Activated T-helper 9 cell treated with anti-CD3 and anti-CD28 coated beads, Interleukin-2, amount 50 U/mL, for 16 hours (primary cell): ENCODE results near the gene CIAO3.
A peak's percentile ranks its signal among the peaks of the same experiment; 100 is the strongest.

Source experiments
- DNase-seq: peaks from one replicate; pipeline ENCODE4 v3.0.0-alpha.2; 2020; ENCODE audit warnings: low read depth

Gene CIAO3

DNA sequence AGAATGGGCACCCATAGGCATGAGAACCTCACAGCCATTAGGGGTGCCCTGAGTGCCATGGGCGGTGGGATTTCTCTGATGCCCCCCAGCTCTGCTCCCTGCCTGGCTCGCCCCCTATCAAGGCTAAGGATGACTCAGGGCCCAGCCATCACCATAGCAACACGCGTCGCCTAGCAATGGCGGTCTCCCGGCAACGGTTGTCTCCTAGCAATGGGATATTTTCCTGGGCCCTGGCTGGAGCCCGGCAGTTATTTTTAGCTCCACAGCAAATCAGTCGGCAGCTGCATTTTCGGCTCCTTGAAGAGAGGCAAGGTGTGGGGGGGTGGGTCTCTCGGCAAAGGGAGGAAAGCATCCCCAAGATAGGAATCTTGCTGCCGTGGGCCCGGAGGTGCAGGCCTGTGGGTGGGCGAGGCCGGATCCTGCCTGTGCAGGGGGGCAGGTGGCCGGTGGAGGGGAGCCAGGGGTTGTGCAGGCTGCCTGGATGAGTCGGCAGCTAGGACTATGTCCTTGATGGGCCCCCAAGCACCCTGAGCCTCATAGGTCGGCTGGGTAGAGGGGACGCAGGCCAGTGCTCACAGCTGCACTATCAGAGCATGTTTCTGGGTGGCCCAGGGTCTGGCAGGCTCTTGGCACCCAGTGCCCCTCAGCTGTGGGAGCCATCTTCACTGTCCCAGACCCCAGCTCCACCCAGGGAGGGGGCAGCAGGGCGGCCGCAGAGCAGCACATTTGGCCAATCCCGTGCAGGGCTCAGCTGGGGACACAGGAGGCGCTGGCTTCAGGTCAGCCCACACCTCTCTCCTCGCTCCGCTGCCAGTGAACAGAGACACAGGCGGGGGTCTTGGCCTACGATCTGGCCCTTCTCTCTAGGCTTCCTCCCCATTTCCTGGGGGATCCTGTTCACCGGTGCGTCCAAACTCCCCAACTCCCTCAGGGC is 31.0 kb downstream of the CIAO3 start:
- DNase-seq, result no peak

DNA sequence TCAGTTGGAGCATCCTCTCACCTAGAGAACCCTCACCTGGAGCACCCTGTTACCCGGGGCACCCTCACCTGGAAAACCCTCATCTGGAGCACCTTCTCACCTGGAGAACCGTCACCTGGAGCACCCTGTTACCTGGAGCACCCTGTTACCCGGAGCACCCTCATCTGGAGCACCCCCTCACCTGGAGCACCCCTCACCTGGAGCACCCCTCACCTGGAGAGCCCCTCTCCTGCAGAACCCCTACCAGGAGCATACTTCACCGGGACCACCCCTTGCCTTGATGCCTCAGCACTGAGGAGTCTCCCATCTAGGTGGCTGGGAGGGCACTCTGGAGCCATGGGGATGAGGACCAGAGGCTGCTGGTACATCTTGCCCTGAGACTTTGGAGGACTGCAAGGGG is 31.8 kb downstream of the CIAO3 start:
- DNase-seq, result no peak

DNA sequence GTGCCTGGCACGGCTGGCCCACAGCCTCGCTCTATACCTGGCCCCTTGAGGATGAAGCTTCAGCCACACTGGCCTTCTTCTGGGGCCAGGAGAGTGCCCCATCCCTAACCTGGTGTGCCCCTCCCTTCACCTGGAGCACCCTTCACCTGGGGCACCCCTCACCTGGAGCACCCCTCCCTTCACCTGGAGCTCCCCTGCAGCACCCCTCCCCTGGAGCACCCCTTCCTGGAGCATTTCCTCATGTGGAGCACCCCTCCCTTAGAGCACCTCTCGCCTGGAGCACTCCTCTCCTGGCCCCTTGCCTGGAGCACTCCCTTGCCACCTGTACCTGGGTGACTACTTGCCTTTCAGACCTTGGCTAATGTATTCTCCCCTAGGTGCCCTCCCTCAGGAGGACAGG is 32.8 kb downstream of the CIAO3 start:
- no peak for DNase-seq

DNA sequence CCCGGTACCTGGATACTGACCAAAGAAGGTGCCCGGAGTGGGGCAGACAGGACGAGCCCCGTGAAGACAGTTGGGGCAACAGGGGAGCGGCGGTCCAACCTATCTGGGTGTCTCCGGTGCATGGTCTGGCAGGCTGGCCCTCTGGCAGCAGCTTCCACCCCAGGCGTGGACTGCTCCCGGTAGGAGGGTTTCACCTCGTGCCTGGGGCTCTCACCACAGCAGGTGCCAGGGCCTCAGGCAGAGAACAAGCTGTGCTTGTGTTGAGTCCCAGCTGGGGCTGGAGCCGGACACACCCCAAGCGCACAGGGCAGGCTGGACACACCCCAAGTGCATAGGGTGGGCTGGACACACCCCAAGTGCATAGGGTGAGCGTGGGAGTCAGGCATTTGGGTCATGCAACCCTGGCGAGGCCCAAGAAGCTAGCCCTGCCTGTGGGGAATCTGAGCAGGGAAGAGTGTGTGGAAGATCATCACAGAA is 33.7 kb downstream of the CIAO3 start:
- no peak for DNase-seq

DNA sequence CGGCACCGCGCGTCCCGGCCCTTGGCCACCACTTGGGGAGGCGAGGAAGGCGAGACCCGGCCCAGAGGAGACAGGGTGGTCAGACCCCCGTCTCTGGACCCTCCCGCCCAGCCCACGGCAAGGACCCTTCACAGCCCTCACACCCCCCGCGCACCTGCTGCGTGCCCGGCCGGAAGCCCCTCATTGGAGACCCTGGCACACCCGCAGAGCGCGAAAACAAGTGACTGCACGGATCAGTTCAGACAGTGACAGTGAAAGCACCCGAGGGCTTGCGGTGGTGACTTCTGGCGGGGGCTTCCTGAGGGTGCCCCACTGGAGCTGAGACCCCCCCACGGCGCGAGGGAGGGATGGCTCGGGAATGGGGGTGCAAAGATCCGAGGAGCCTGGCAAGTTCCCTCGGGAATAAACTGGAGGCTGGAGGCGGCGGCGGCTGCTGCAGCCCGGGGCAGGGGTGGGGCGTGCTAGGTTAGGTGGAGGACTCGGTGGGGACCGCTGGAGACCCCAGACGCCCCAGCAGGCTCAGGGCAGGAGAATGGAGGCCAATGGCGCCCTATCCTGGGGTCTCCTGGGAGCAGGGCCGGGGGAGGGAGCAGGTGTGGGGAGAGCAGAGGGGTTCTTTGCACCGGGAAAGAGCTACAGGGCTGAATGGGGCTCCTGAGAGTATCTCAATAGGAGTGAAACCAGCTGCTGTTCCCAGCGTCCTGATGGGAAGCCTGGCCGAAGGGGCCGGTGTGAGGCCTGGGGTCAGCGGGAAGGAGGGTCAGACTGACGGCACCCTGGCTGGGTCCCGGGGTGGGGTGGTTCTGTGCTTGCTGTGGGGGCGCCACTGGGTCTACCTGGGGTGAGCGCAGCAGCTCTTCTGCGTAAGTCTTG is 34.4 kb downstream of the CIAO3 start:
- DNase-seq, result no peak

DNA sequence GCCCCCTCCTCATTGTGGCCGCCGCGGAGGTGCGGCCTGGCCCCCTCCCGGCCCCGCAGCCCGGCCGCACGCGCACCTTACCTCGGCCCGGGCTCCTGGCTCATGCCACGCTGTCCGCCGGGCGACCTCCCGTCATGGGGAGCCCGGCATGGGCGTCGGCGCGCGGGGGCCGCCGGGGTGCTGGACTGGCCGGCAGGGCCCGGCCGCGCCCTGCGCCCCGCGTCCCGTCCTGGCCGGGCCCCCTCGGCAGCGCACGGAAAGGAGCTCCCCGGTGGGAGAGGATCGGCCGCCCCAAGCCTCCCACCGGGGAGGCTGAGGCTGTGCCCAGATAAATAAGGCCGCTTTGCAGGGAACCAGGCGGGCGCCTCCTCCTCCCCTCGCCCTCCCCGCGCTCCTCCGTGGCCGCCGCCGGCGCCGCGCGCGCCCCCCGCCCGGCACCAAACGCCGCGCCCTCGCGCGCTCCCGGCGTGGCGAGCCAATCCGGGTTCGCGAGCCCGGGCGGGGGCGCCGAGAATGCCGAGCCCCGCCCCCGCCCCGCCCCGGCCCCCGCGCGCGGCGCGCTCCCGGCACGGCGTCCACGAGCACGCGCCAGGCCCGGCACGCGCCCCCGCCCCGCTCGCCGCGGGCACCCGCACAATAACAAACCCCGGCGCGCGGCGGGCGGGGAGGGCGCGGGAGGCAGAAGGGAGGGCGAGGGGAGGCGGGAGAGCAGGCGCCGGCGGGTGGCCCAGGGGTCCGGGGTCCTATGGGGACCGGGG is 35.2 kb downstream of the CIAO3 start, which contains the start of gene FBXL16:
TSS of gene FBXL16 (minus strand) at position 371 of the 758 bp plus-strand sequence. CDS start 8,396 bp downstream, outside the sequence.
- no peak for DNase-seq

DNA sequence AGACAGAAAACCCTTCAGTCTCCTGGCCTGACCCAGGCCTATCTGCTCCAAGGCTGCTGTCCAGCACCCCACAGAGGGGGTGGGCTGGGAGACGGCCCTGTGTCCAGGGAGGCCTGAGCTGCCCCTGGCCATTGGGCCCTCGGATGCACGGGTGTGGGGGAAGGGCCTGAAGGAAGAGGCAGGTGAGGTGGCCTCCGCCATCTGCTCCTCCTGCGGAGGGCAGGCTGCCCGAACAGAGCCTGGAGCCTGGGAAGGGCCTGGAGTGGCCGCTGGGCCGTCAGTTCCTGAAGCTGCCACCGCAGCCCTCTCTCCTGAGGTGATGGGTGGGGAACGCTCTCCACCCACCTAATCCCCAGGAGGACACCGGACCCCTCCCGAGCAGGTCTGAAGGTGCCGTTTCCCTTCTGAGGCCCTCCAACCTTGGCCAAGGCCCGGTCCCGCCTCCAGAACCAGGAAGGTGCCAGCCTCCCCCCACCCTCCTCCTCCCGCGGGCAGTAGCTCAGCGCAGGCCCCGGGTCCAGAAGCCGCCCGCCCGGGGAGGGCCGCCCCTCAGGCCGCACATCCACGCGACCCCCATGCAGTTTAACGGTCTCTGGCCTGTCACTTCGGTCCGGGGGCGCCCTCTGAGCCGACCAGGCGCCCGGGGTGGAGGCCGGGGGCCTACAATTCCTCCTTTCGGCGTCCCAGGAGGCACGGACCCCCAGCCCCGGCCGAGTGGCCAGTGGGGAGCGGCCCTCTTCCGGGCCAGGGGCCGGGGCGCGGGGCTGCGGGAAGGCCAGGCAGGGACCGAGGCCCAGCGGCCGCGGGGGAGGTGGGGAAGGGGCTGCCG is 36.0 kb downstream of the CIAO3 start:
- no peak for DNase-seq

DNA sequence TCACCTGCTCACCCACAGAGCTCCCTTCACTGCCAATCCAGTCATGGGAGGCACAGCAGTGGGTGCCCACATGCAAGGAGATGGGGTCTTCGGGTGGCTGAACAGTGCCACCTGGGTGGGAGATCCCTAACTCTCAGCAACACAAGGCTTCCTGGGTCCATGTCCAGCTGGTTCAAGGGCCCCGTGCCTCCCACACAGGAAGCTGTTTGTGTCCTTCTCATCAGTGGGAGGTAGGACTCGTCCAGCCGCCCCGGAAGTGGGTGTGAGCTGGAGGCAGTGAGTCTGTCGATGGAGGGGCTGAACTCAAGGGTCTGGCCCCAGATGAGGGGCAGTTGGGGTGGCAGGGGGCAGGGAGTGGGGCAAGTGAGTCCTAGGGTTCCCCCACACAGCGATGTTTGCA is 36.8 kb downstream of the CIAO3 start:
- no peak for DNase-seq

DNA sequence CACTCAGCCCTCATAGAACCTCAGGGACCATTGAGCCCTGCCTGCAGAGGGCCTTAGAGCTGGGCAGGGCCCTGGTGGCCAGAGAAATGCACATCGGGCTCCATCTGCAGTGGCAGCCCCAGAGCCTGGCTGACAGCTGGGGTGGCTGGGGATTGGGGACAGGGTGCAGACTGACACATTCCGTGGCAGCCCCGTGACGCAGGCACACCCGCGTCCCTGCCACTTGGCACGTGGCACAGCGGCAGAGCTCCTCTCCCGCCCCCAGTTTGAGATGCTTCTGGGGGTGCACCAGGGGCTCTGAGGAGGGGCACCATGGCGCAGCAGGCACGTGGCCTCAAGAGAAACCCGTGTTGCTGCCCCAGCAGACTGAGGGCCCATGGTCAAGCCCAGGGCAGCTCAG is 37.4 kb downstream of the CIAO3 start:
- DNase-seq, result no peak

DNA sequence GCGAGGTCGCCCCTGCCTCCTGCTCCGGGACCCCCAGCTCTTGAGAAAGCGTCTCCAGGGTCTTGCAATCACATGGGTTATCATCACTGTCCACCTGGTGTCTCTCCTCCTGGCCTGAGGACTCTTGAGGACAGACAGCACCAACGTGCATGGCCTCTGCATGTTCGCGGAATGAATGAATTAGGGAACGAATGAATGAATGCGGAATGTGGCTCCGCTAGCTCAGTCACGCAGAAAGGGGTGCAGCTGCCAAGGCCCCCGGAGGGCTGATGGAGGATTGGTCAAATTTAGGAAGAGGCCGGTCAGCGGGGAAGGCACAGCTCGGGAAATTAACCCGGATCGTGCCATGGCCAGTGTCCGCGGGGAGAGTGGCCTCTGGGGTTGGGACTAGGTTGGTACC is 38.5 kb downstream of the CIAO3 start:
- no peak for DNase-seq

DNA sequence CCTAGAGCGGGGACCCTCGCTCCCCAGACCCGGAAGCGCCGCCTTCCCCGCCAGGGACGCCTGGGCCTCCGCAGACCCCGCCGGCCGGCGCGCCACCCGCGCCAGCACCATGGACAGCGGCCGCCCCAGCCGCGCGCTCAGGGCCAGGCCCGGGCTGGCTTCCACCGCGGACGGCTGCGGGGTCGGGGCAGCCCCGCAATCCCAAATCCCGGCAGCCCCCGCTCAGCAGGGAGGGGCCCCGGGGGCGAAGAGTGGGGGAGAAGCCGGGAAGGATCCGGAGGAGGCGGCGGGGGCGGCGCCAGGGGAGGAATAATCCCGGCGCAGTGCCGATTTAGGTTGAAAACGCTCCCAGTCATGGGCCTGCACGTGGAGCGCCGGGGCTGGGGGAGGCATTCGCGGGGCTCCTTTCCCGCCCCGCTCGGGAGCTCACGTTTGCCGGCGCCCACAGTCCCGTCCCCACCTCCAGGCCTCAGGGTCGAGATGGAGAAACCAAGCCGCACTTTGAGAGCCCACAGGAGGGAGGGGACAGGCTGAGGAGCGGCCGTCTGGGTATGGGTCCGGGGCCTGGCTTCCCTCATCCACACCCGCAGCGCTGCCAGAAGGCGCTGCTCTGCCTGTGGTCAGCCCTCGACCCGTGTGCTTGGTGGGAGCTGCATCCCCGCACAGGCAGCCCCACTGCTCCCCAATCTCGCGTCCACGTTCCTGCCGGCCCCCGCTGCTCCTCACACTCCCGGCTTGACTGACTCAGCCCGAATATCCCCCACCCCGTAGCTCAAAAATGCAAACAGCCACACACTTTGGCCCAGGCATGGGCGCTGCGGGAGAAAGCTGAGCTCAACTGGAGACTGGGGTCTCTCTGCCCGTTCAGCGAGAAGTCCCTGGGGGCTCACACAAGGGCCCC is 39.9 kb downstream of the CIAO3 start:
- peak; percentile 38 for DNase-seq

DNA sequence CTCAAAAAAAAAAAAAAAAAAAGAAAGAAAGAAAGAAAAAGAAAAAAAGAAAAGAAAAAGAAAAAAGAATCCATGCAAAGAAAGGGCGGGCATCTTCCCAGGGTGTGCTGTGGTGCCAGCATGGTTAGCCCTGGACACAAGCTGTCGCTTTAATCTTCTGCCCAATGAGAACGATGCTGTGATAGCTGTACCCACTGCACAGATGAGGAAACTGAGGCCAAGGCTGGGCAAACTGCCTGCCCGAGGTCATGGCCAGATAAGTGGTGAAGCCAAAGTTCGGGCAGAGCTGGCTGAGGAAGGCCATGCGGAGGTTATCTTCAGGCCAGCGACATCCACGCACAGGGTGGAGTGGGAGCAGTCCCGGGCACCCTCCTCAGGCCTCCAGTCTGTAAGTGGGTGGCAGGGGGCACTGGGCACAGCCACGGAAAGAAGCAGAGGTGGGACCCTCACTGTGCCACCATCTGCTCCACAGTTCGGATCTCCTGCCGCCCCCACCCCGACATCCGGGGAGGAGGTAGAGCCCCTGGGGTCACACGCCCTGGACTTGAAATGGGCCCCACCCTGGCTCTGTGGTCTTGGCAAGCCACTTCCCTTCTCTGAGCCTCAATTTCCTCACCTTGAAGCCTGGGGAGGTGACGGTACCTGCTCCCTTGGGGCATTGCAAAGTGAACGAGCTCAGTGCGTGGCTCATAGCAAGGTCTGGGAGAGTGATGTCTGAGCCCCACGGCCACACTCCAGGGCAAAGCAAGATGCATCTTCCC is 41.7 kb downstream of the CIAO3 start:
- no peak for DNase-seq

DNA sequence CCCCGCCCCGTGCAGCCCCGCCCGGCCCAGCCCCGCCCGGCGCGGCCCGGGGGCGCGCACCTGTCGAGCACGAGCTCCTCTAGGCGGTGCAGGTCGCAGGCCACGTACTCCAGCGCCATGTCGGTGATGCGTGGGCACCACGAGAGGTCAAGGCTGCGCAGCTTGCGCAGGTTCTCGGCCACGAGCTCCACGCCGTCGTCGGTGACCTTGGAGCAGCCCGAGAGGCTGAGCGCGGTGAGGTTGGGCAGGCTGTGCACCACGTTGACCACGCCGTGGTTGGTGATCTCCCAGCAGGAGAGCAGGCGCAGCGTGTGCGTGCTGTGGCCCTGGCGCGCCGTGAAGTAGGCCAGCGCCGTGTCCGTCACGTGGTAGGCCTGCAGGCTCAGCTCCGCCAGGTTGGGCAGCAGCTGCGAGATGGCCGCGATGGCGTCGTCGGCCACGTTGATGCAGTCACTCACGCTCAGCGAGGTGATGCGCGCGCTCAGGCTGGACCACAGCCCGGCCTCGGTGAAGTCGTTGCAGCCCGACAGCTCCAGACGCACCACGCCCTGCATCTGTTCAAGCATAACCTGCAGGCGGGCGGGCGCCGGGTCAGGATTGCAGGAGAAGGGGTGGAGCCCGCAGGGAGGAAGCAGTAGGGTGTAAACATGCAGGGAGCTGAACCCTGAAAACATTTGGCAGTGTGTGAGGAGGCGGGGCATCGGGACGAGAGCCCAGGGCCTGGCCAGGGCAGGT is 45.3 kb downstream of the CIAO3 start:
- DNase-seq, result peak; percentile 63

DNA sequence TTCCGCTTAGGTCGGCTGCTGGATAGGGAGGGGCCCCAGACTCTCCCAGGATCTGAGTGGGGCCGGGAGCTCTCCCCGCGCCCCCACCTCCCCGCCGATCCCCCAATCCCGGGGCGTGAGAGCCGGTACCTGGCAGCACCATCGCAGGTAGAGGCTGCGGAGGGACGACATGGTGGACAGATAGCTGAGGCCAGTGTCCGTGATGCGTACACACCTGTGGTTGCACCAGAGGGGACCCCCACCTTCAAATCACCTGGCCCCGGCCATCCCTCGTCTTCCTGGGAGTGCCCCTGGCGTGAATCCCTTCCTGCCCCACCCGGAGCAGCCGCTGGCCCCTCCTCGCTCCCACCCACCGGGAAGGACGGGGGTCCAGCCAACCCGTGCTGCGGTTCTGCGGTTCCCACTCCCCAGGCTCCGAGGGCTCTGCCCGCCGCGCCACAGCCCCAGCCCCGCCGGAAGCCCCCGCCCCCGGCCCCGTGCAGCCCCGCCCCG is 45.9 kb downstream of the CIAO3 start:
- no peak for DNase-seq

DNA sequence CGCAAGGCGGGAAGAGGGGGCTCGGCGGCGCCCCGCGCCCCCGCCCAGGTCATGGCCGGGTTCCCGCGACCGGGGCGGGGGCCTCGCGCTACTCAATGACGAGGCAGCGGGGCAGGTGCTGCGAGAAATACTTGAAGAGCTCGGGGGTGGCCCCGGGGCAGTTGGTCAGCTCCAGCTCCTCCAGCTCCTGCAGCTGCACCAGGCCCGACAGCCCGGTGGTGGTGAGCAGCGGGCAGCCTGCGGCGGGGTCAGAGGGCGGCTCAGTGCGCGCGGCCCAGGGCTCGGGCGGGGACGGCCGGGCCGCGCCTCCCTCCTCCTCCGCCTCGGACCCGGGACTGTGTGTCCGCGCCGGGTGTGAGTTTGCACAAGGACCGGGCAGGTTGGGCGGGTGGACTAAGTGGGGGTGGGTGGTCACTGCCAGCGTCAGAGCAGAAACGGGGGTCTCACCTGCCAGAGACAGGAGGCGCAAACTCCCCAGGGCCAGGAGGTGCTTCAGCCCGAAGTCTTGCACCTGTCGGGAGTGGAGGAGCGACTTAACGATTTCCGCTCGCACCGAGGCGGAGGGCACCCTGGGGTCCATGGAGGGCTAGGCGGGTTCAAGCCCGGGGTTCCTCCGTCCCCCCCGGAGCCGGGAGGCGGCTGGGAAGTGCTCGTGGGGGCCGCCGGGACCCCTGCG is 46.5 kb downstream of the CIAO3 start:
- DNase-seq, result no peak

DNA sequence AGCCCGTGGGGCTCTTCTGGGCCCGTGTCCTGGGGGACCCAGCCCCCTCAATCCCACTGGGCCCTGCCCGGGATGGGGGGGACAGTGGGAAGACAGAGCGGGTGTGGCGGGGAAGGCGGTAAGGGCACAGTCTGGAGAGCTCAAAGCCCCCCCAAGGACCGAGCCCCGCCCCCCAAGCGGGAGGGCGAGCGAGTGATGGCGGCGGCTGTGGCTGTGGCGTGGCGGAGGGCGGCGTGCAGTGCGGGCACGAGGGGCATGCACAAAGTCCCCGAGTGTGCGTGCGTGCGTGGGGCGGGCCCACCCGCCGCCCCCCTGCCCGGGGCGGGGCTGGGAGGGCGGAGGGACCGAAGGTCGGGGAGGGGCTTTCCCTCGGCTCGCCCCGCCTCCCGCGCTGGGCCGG is 47.0 kb downstream of the CIAO3 start:
- DNase-seq, result no peak

DNA sequence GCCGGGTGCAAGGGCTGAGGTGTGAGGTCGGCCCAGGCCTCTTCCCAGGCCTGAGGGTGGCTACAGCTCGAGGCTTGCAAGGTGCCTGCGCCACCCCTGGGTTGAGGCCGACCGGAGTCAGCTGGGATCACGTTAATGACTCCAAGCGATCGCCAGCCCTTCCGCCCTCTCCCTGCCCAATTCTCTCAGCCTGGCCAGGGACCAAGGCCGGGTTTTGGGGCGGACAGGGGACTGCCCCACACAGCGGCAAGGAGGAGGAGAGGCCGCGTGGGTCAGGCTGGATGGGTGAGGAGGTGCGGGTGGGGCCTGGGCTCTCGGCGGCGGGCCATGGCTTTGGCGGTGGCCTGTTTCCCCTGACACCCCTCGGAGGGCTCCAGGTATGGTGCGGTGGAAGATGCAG is 47.4 kb downstream of the CIAO3 start:
- no peak for DNase-seq
